Astrocyte of the spinal cord (primary cell): Measurements from ENCODE around the gene DCDC2.

Source experiments
- DNase-seq: peaks from one replicate; pipeline ENCODE4 v3.0.0; 2011; ENCODE audit warnings: low read depth, low spot score
- H3K4me3 ChIP-seq: 2 replicates; pipeline ENCODE4 v1.5.1; 2011; ENCODE audit warnings: low read depth, mild to moderate bottlenecking, low read length, moderate library complexity
- in situ Hi-C: cut with HindIII; loops from 2 replicates; pipeline ENCODE4 v1.10.0; 2017; ENCODE audit warnings: low sequenced_read_pairs
- TF ChIP-seq, protein P1 (sequence below): IDR thresholded peaks from 2 replicates; pipeline ENCODE4 v1.5.1; 2012; ENCODE audit warnings: low read depth, mild to moderate bottlenecking, low read length, inconsistent platforms

Gene DCDC2

DNA sequence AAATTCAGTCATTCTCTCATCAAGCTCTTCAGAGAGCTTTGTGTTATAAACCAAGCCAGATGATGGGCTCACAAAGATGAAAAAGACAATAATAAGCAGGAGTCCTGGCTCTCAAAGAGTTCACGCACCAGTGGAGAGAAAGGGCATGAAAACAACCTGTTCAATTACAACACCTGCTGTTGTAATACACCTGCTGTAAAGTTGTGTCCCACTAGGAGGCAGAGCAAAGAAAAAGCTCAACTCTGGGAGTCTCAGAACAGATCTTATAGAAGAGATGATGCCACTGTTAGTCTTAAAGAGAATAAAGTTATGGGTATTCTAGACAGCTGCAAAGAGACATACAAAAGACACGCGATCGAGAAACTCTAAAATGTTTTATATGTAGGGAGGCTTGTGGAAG is 100.6 kb downstream of the DCDC2 start:
- no peak overlapping the region for H3K4me3 ChIP-seq
- TF ChIP-seq, protein P1, sequence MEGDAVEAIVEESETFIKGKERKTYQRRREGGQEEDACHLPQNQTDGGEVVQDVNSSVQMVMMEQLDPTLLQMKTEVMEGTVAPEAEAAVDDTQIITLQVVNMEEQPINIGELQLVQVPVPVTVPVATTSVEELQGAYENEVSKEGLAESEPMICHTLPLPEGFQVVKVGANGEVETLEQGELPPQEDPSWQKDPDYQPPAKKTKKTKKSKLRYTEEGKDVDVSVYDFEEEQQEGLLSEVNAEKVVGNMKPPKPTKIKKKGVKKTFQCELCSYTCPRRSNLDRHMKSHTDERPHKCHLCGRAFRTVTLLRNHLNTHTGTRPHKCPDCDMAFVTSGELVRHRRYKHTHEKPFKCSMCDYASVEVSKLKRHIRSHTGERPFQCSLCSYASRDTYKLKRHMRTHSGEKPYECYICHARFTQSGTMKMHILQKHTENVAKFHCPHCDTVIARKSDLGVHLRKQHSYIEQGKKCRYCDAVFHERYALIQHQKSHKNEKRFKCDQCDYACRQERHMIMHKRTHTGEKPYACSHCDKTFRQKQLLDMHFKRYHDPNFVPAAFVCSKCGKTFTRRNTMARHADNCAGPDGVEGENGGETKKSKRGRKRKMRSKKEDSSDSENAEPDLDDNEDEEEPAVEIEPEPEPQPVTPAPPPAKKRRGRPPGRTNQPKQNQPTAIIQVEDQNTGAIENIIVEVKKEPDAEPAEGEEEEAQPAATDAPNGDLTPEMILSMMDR = no peak
- no peak for DNase-seq
- in situ Hi-C loops = no loop called here

- DNase-seq = no peak
- H3K4me3 ChIP-seq = no peak overlapping the region
- in situ Hi-C loops = no loop called here
- TF ChIP-seq, protein P1 = no peak
Measured at GRCh38 chr6:24255676-24256075, 102.2 kb downstream of the DCDC2 start.

DNA sequence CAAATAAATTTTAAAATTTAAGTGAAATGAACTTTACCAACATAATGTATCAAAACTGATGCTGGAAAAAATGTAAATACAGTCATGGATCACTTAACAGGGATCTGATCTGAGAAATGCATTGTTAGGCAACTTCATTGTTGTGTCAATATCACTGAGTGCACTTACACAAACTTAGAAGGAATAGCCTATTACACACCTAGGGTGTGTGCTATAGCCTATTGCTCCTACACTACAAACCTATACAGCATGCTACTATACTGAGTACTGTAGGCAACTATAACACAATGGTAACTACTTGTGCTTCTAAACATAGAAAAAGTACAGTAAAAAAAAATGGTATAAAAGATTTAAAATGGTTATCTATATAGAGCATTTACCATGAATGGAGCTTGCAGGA is 104.5 kb downstream of the DCDC2 start:
- no peak for DNase-seq
- in situ Hi-C loops = no loop called here
- no peak overlapping the region for H3K4me3 ChIP-seq
- TF ChIP-seq, protein P1 = no peak

- in situ Hi-C loops = no loop called here
- no peak for DNase-seq
Measured at GRCh38 chr6:24252280-24252679, 105.6 kb downstream of the DCDC2 start.

DNA sequence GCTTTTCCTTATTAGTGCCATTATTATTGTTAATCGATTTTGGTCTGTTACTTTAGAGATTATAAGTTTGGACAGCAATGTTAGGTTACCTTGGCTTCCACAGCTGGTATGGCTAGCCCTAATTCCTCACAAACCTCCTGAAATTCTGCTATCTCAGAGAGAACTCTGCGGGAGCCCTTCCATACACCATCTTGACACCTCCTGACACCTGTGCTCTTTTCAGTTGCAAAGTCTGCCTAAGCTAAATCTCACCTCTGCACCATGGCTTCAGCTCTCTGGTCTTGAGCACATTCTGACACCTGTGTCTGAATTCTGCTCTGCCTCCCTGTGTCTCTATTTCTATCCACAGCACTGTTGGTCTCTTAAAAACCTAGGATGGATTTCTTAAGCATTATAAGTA is 106.5 kb downstream of the DCDC2 start:
- TF ChIP-seq, protein P1 = no peak
- DNase-seq = no peak
- in situ Hi-C loops = no loop called here
- no peak overlapping the region for H3K4me3 ChIP-seq

More at GRCh38 chr6:24252280-24252679, 105.6 kb downstream of the DCDC2 start:
- TF ChIP-seq, protein P1 = no peak
- no peak overlapping the region for H3K4me3 ChIP-seq

- TF ChIP-seq, protein P1 = no peak
- no peak for DNase-seq
- H3K4me3 ChIP-seq = no peak overlapping the region
- in situ Hi-C loops = no loop called here
Measured at GRCh38 chr6:24249926-24250325, 107.9 kb downstream of the DCDC2 start.

DNA sequence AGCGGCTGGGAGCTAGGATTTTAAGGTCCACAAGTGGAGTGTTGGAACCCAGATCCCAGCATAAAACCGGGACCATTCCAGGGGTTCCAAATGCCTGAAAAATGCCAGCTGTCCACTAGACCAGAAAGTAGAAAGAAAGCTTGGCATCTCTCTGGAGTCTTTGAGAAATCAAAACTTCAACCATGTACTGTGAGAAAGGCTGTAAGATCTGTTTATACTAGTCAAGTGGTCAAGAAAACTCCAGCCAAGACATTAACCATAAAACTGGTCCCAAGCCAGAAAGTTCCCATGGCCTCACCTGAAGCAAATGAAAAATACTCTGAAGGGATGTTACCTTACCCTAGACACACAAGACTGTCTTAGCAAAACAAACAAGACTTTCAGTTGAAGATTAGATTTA is 112.6 kb downstream of the DCDC2 start:
- no peak overlapping the region for H3K4me3 ChIP-seq
- DNase-seq = no peak
- in situ Hi-C loops = no loop called here
- TF ChIP-seq, protein P1 = no peak
